HEK293 (cell line): ENCODE results near the gene HPX.

Experiments
- SP2 ChIP-seq: fragments of 450-650 bp; formaldehyde crosslinking; IDR thresholded peaks from 2 replicates; pipeline ENCODE4 v1.5.1; 2016; ENCODE audit warnings: missing biosample characterization, missing genetic modification characterization
- ZBTB21 ChIP-seq: fragments of 450-650 bp; formaldehyde crosslinking; IDR thresholded peaks from 2 replicates; pipeline ENCODE4 v1.5.1; 2017; ENCODE audit warnings: missing biosample characterization, missing genetic modification characterization
- ZBTB7A ChIP-seq: fragments of 450-650 bp; formaldehyde crosslinking; IDR thresholded peaks from 2 replicates; pipeline ENCODE4 v1.5.1; 2016; ENCODE audit warnings: low read depth, missing biosample characterization, missing genetic modification characterization
- ZNF16 ChIP-seq: fragments of 450-650 bp; formaldehyde crosslinking; IDR thresholded peaks from 2 replicates; pipeline ENCODE4 v1.5.1; 2016; ENCODE audit warnings: low read depth, missing biosample characterization, missing genetic modification characterization
- ZNF423 ChIP-seq: fragments of 450-650 bp; formaldehyde crosslinking; IDR thresholded peaks from 2 replicates; pipeline ENCODE4 v1.5.1; 2016; ENCODE audit warnings: missing biosample characterization, missing genetic modification characterization
- ZNF621 ChIP-seq: fragments of 450-650 bp; formaldehyde crosslinking; IDR thresholded peaks from 2 replicates; pipeline ENCODE4 v1.5.1; 2017; ENCODE audit warnings: missing biosample characterization, missing genetic modification characterization
- ZNF747 ChIP-seq: fragments of 450-650 bp; formaldehyde crosslinking; IDR thresholded peaks from 2 replicates; pipeline ENCODE4 v1.5.1; 2016; ENCODE audit warnings: missing biosample characterization, missing genetic modification characterization
- TF ChIP-seq, protein P1 (sequence below): fragments of 450-650 bp; formaldehyde crosslinking; IDR thresholded peaks from 2 replicates; pipeline ENCODE4 v1.5.1; 2016; ENCODE audit warnings: missing biosample characterization, missing genetic modification characterization
- TF ChIP-seq, protein P2 (sequence below): fragments of 450-650 bp; formaldehyde crosslinking; IDR thresholded peaks from 2 replicates; pipeline ENCODE4 v1.5.1; 2016; ENCODE audit warnings: missing biosample characterization, missing genetic modification characterization
- TF ChIP-seq, protein P3 (sequence below): fragments of 450-650 bp; IDR thresholded peaks from 2 replicates; pipeline ENCODE4 v1.5.1; 2018; ENCODE audit warnings: missing biosample characterization, mild to moderate bottlenecking, missing genetic modification characterization
- TF ChIP-seq, protein P4 (sequence below): fragments of 450-650 bp; formaldehyde crosslinking; IDR thresholded peaks from 2 replicates; pipeline ENCODE4 v1.5.0; 2017; ENCODE audit warnings: missing biosample characterization, missing genetic modification characterization, borderline replicate concordance
- TF ChIP-seq, protein P5 (sequence below): fragments of 450-650 bp; formaldehyde crosslinking; IDR thresholded peaks from 2 replicates; pipeline ENCODE4 v1.5.1; 2017; ENCODE audit warnings: missing biosample characterization, mild to moderate bottlenecking, missing genetic modification characterization, moderate library complexity
- TF ChIP-seq, protein P6 (sequence below): fragments of 450-650 bp; formaldehyde crosslinking; conservative IDR thresholded peaks from 2 replicates; pipeline ENCODE4 v1.5.1; 2016; ENCODE audit warnings: low read depth, missing biosample characterization, missing genetic modification characterization

DNA sequence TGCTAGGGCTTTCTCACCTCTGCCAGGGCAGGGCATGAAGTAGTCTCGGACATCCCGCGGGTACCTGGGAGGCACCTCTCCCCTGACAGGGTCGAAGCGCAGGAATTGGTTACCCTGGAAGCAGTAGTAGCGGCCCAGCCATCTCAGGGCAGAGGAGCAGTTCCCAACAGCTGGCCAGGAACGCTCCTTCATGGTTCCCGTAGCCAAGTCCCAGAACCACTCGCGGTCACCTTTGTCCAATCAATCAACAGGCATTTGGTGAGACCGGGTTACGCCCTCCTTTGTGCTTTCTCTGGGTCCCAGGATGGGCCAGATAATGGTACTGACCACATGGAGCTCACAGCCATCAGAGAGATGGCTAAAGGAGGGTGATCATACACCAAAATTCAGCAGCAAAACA is 3.4 kb downstream of the HPX start:
- TF ChIP-seq, protein P1, sequence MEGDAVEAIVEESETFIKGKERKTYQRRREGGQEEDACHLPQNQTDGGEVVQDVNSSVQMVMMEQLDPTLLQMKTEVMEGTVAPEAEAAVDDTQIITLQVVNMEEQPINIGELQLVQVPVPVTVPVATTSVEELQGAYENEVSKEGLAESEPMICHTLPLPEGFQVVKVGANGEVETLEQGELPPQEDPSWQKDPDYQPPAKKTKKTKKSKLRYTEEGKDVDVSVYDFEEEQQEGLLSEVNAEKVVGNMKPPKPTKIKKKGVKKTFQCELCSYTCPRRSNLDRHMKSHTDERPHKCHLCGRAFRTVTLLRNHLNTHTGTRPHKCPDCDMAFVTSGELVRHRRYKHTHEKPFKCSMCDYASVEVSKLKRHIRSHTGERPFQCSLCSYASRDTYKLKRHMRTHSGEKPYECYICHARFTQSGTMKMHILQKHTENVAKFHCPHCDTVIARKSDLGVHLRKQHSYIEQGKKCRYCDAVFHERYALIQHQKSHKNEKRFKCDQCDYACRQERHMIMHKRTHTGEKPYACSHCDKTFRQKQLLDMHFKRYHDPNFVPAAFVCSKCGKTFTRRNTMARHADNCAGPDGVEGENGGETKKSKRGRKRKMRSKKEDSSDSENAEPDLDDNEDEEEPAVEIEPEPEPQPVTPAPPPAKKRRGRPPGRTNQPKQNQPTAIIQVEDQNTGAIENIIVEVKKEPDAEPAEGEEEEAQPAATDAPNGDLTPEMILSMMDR, result no peak
- TF ChIP-seq ZBTB7A (tag by site-specific recombination) (no peak), ZBTB21 (tag by site-specific recombination) (no peak), ZNF16 (tag by site-specific recombination) (no peak), ZNF621 (tag by site-specific recombination) (no peak), ZNF423 (tag by site-specific recombination) (no peak), SP2 (tag by site-specific recombination) (no peak), ZNF747 (no peak)
- TF ChIP-seq, protein P2, sequence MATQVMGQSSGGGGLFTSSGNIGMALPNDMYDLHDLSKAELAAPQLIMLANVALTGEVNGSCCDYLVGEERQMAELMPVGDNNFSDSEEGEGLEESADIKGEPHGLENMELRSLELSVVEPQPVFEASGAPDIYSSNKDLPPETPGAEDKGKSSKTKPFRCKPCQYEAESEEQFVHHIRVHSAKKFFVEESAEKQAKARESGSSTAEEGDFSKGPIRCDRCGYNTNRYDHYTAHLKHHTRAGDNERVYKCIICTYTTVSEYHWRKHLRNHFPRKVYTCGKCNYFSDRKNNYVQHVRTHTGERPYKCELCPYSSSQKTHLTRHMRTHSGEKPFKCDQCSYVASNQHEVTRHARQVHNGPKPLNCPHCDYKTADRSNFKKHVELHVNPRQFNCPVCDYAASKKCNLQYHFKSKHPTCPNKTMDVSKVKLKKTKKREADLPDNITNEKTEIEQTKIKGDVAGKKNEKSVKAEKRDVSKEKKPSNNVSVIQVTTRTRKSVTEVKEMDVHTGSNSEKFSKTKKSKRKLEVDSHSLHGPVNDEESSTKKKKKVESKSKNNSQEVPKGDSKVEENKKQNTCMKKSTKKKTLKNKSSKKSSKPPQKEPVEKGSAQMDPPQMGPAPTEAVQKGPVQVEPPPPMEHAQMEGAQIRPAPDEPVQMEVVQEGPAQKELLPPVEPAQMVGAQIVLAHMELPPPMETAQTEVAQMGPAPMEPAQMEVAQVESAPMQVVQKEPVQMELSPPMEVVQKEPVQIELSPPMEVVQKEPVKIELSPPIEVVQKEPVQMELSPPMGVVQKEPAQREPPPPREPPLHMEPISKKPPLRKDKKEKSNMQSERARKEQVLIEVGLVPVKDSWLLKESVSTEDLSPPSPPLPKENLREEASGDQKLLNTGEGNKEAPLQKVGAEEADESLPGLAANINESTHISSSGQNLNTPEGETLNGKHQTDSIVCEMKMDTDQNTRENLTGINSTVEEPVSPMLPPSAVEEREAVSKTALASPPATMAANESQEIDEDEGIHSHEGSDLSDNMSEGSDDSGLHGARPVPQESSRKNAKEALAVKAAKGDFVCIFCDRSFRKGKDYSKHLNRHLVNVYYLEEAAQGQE (tag by site-specific recombination), result no peak
- TF ChIP-seq, protein P3, sequence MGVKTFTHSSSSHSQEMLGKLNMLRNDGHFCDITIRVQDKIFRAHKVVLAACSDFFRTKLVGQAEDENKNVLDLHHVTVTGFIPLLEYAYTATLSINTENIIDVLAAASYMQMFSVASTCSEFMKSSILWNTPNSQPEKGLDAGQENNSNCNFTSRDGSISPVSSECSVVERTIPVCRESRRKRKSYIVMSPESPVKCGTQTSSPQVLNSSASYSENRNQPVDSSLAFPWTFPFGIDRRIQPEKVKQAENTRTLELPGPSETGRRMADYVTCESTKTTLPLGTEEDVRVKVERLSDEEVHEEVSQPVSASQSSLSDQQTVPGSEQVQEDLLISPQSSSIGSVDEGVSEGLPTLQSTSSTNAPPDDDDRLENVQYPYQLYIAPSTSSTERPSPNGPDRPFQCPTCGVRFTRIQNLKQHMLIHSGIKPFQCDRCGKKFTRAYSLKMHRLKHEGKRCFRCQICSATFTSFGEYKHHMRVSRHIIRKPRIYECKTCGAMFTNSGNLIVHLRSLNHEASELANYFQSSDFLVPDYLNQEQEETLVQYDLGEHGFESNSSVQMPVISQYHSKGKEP, result no peak
- TF ChIP-seq, protein P4, sequence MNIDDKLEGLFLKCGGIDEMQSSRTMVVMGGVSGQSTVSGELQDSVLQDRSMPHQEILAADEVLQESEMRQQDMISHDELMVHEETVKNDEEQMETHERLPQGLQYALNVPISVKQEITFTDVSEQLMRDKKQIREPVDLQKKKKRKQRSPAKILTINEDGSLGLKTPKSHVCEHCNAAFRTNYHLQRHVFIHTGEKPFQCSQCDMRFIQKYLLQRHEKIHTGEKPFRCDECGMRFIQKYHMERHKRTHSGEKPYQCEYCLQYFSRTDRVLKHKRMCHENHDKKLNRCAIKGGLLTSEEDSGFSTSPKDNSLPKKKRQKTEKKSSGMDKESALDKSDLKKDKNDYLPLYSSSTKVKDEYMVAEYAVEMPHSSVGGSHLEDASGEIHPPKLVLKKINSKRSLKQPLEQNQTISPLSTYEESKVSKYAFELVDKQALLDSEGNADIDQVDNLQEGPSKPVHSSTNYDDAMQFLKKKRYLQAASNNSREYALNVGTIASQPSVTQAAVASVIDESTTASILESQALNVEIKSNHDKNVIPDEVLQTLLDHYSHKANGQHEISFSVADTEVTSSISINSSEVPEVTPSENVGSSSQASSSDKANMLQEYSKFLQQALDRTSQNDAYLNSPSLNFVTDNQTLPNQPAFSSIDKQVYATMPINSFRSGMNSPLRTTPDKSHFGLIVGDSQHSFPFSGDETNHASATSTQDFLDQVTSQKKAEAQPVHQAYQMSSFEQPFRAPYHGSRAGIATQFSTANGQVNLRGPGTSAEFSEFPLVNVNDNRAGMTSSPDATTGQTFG (tag by site-specific recombination), result no peak
- TF ChIP-seq, protein P5, sequence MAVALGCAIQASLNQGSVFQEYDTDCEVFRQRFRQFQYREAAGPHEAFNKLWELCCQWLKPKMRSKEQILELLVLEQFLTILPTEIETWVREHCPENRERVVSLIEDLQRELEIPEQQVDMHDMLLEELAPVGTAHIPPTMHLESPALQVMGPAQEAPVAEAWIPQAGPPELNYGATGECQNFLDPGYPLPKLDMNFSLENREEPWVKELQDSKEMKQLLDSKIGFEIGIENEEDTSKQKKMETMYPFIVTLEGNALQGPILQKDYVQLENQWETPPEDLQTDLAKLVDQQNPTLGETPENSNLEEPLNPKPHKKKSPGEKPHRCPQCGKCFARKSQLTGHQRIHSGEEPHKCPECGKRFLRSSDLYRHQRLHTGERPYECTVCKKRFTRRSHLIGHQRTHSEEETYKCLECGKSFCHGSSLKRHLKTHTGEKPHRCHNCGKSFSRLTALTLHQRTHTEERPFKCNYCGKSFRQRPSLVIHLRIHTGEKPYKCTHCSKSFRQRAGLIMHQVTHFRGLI (tag by site-specific recombination), result no peak
- TF ChIP-seq, protein P6, sequence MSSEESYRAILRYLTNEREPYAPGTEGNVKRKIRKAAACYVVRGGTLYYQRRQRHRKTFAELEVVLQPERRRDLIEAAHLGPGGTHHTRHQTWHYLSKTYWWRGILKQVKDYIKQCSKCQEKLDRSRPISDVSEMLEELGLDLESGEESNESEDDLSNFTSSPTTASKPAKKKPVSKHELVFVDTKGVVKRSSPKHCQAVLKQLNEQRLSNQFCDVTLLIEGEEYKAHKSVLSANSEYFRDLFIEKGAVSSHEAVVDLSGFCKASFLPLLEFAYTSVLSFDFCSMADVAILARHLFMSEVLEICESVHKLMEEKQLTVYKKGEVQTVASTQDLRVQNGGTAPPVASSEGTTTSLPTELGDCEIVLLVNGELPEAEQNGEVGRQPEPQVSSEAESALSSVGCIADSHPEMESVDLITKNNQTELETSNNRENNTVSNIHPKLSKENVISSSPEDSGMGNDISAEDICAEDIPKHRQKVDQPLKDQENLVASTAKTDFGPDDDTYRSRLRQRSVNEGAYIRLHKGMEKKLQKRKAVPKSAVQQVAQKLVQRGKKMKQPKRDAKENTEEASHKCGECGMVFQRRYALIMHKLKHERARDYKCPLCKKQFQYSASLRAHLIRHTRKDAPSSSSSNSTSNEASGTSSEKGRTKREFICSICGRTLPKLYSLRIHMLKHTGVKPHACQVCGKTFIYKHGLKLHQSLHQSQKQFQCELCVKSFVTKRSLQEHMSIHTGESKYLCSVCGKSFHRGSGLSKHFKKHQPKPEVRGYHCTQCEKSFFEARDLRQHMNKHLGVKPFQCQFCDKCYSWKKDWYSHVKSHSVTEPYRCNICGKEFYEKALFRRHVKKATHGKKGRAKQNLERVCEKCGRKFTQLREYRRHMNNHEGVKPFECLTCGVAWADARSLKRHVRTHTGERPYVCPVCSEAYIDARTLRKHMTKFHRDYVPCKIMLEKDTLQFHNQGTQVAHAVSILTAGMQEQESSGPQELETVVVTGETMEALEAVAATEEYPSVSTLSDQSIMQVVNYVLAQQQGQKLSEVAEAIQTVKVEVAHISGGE (tag by site-specific recombination), result no peak
